Measurements from ENCODE around the gene PET100.

Gene PET100

GRCh38 chr19:7650148-7650547, 20.6 kb downstream of the PET100 start:
- Histone ChIP-seq H3K9ac (ENCODE audit: low read depth in 1 of 2, low read length in 2 of 2) (no peak overlapping the region), H3K27ac (ENCODE audit: low read depth, low read length) (no peak overlapping the region)

GRCh38 chr19:7652061-7652641, 22.6 kb downstream of the PET100 start:
- Histone ChIP-seq H3K27ac (ENCODE audit: low read depth, low read length) (peak overlapping the region; percentile 10), H3K9ac (ENCODE audit: low read depth in 1 of 2, low read length in 2 of 2) (peak overlapping the region; percentile 33 to 51), H3K4me3 (ENCODE audit: low read depth in 1 of 2, low read length in 2 of 2) (peak overlapping the region; percentile 35 to 63), H3K27me3 (ENCODE audit: control insufficient read depth in 1 of 2, insufficient read depth in 2 of 2, low read length in 2 of 2) (no peaks in the 10 kb centered on the region), H3K36me3 (ENCODE audit: control insufficient read depth in 1 of 2, insufficient read depth in 2 of 2, low read length in 2 of 2) (peaks cover 0 to 3% of the 10 kb centered on the region in 2 donors), H3K9me3 (ENCODE audit: control insufficient read depth in 1 of 2, low read length in 2 of 2) (no peaks in the 10 kb centered on the region), H3K4me1 (ENCODE audit: control insufficient read depth in 1 of 2, insufficient read depth in 2 of 2, low read length in 2 of 2) (peaks cover 3 to 4% of the 10 kb centered on the region in 2 donors)

More at GRCh38 chr19:7650148-7650547, 20.6 kb downstream of the PET100 start:
- Histone ChIP-seq H3K36me3 (ENCODE audit: control insufficient read depth in 1 of 2, insufficient read depth in 2 of 2, low read length in 2 of 2) (peaks cover 0 to 8% of the 10 kb centered on the region in 2 donors), H3K9me3 (ENCODE audit: control insufficient read depth in 1 of 2, low read length in 2 of 2) (no peaks in the 10 kb centered on the region), H3K4me1 (ENCODE audit: control insufficient read depth in 1 of 2, insufficient read depth in 2 of 2, low read length in 2 of 2) (peaks cover 3 to 4% of the 10 kb centered on the region in 2 donors), H3K27me3 (ENCODE audit: control insufficient read depth in 1 of 2, insufficient read depth in 2 of 2, low read length in 2 of 2) (no peaks in the 10 kb centered on the region), H3K4me3 (ENCODE audit: low read depth in 1 of 2, low read length in 2 of 2) (no peak overlapping the region)

GRCh38 chr19:7654401-7654800, 24.8 kb downstream of the PET100 start:
- H3K36me3 ChIP-seq (ENCODE audit: control insufficient read depth in 1 of 2, insufficient read depth in 2 of 2, low read length in 2 of 2): no peaks in the 10 kb centered on the region
- no peak overlapping the region for H3K9ac ChIP-seq (ENCODE audit: low read depth in 1 of 2, low read length in 2 of 2)
- peaks cover 3 to 4% of the 10 kb centered on the region in 2 donors for H3K4me1 ChIP-seq (ENCODE audit: control insufficient read depth in 1 of 2, insufficient read depth in 2 of 2, low read length in 2 of 2)

GRCh38 chr19:7655581-7655980, 26.0 kb downstream of the PET100 start:
- Histone ChIP-seq H3K4me3 (ENCODE audit: low read depth in 1 of 2, low read length in 2 of 2) (no peak overlapping the region), H3K9ac (ENCODE audit: low read depth in 1 of 2, low read length in 2 of 2) (no peak overlapping the region), H3K4me1 (ENCODE audit: control insufficient read depth in 1 of 2, insufficient read depth in 2 of 2, low read length in 2 of 2) (peaks cover 3 to 4% of the 10 kb centered on the region in 2 donors), H3K36me3 (ENCODE audit: control insufficient read depth in 1 of 2, insufficient read depth in 2 of 2, low read length in 2 of 2) (no peaks in the 10 kb centered on the region), H3K9me3 (ENCODE audit: control insufficient read depth in 1 of 2, low read length in 2 of 2) (no peaks in the 10 kb centered on the region), H3K27me3 (ENCODE audit: control insufficient read depth in 1 of 2, insufficient read depth in 2 of 2, low read length in 2 of 2) (no peaks in the 10 kb centered on the region), H3K27ac (ENCODE audit: low read depth, low read length) (no peak overlapping the region)

More at GRCh38 chr19:7654401-7654800, 24.8 kb downstream of the PET100 start:
- Histone ChIP-seq H3K27me3 (ENCODE audit: control insufficient read depth in 1 of 2, insufficient read depth in 2 of 2, low read length in 2 of 2) (no peaks in the 10 kb centered on the region), H3K4me3 (ENCODE audit: low read depth in 1 of 2, low read length in 2 of 2) (no peak overlapping the region), H3K27ac (ENCODE audit: low read depth, low read length) (no peak overlapping the region), H3K9me3 (ENCODE audit: control insufficient read depth in 1 of 2, low read length in 2 of 2) (no peaks in the 10 kb centered on the region)

- Histone ChIP-seq H3K9me3 (ENCODE audit: control insufficient read depth in 1 of 2, low read length in 2 of 2) (no peaks in the 10 kb centered on the region), H3K36me3 (ENCODE audit: control insufficient read depth in 1 of 2, insufficient read depth in 2 of 2, low read length in 2 of 2) (no peaks in the 10 kb centered on the region), H3K4me1 (ENCODE audit: control insufficient read depth in 1 of 2, insufficient read depth in 2 of 2, low read length in 2 of 2) (peaks cover 2% of the 10 kb centered on the region in 2 donors), H3K9ac (ENCODE audit: low read depth in 1 of 2, low read length in 2 of 2) (no peak overlapping the region), H3K27ac (ENCODE audit: low read depth, low read length) (no peak overlapping the region), H3K27me3 (ENCODE audit: control insufficient read depth in 1 of 2, insufficient read depth in 2 of 2, low read length in 2 of 2) (no peaks in the 10 kb centered on the region), H3K4me3 (ENCODE audit: low read depth in 1 of 2, low read length in 2 of 2) (no peak overlapping the region)
These were observed 27.6 kb downstream of the PET100 start for GRCh38 chr19:7657131-7657751.

GRCh38 chr19:7658219-7658686, 28.7 kb downstream of the PET100 start:
- H3K4me1 ChIP-seq (ENCODE audit: control insufficient read depth in 1 of 2, insufficient read depth in 2 of 2, low read length in 2 of 2): no peaks in the 10 kb centered on the region
- H3K9ac ChIP-seq (ENCODE audit: low read depth in 1 of 2, low read length in 2 of 2): no peak overlapping the region
- no peaks in the 10 kb centered on the region for H3K9me3 ChIP-seq (ENCODE audit: control insufficient read depth in 1 of 2, low read length in 2 of 2)
- H3K36me3 ChIP-seq (ENCODE audit: control insufficient read depth in 1 of 2, insufficient read depth in 2 of 2, low read length in 2 of 2): no peaks in the 10 kb centered on the region
- H3K27ac ChIP-seq (ENCODE audit: low read depth, low read length): no peak overlapping the region
- no peaks in the 10 kb centered on the region for H3K27me3 ChIP-seq (ENCODE audit: control insufficient read depth in 1 of 2, insufficient read depth in 2 of 2, low read length in 2 of 2)
- no peak overlapping the region for H3K4me3 ChIP-seq (ENCODE audit: low read depth in 1 of 2, low read length in 2 of 2)

- H3K4me1 ChIP-seq (ENCODE audit: control insufficient read depth in 1 of 2, insufficient read depth in 2 of 2, low read length in 2 of 2): no peaks in the 10 kb centered on the region
- no peak overlapping the region for H3K4me3 ChIP-seq (ENCODE audit: low read depth in 1 of 2, low read length in 2 of 2)
- no peaks in the 10 kb centered on the region for H3K27me3 ChIP-seq (ENCODE audit: control insufficient read depth in 1 of 2, insufficient read depth in 2 of 2, low read length in 2 of 2)
- H3K36me3 ChIP-seq (ENCODE audit: control insufficient read depth in 1 of 2, insufficient read depth in 2 of 2, low read length in 2 of 2): no peaks in the 10 kb centered on the region
- H3K9me3 ChIP-seq (ENCODE audit: control insufficient read depth in 1 of 2, low read length in 2 of 2): no peaks in the 10 kb centered on the region
- H3K27ac ChIP-seq (ENCODE audit: low read depth, low read length): no peak overlapping the region
- H3K9ac ChIP-seq (ENCODE audit: low read depth in 1 of 2, low read length in 2 of 2): no peak overlapping the region
These were observed 32.3 kb downstream of the PET100 start for GRCh38 chr19:7661744-7662538.

- H3K9me3 ChIP-seq (ENCODE audit: control insufficient read depth in 1 of 2, low read length in 2 of 2): no peaks in the 10 kb centered on the region
- H3K4me3 ChIP-seq (ENCODE audit: low read depth in 1 of 2, low read length in 2 of 2): no peak overlapping the region
- no peaks in the 10 kb centered on the region for H3K4me1 ChIP-seq (ENCODE audit: control insufficient read depth in 1 of 2, insufficient read depth in 2 of 2, low read length in 2 of 2)
These were observed 33.1 kb downstream of the PET100 start for GRCh38 chr19:7662657-7663056.

GRCh38 chr19:7663706-7664105, 34.1 kb downstream of the PET100 start:
- H3K9me3 ChIP-seq (ENCODE audit: control insufficient read depth in 1 of 2, low read length in 2 of 2): no peaks in the 10 kb centered on the region
- no peaks in the 10 kb centered on the region for H3K4me1 ChIP-seq (ENCODE audit: control insufficient read depth in 1 of 2, insufficient read depth in 2 of 2, low read length in 2 of 2)
- H3K9ac ChIP-seq (ENCODE audit: low read depth in 1 of 2, low read length in 2 of 2): no peak overlapping the region
- no peaks in the 10 kb centered on the region for H3K27me3 ChIP-seq (ENCODE audit: control insufficient read depth in 1 of 2, insufficient read depth in 2 of 2, low read length in 2 of 2)
- H3K27ac ChIP-seq (ENCODE audit: low read depth, low read length): no peak overlapping the region
- H3K4me3 ChIP-seq (ENCODE audit: low read depth in 1 of 2, low read length in 2 of 2): no peak overlapping the region
- no peaks in the 10 kb centered on the region for H3K36me3 ChIP-seq (ENCODE audit: control insufficient read depth in 1 of 2, insufficient read depth in 2 of 2, low read length in 2 of 2)

More at GRCh38 chr19:7662657-7663056, 33.1 kb downstream of the PET100 start:
- no peak overlapping the region for H3K27ac ChIP-seq (ENCODE audit: low read depth, low read length)
- no peak overlapping the region for H3K9ac ChIP-seq (ENCODE audit: low read depth in 1 of 2, low read length in 2 of 2)
- no peaks in the 10 kb centered on the region for H3K36me3 ChIP-seq (ENCODE audit: control insufficient read depth in 1 of 2, insufficient read depth in 2 of 2, low read length in 2 of 2)
- no peaks in the 10 kb centered on the region for H3K27me3 ChIP-seq (ENCODE audit: control insufficient read depth in 1 of 2, insufficient read depth in 2 of 2, low read length in 2 of 2)

GRCh38 chr19:7665076-7665475, 35.5 kb downstream of the PET100 start:
- H3K27ac ChIP-seq (ENCODE audit: low read depth, low read length): no peak overlapping the region
- H3K36me3 ChIP-seq (ENCODE audit: control insufficient read depth in 1 of 2, insufficient read depth in 2 of 2, low read length in 2 of 2): no peaks in the 10 kb centered on the region
- no peak overlapping the region for H3K4me3 ChIP-seq (ENCODE audit: low read depth in 1 of 2, low read length in 2 of 2)
- H3K27me3 ChIP-seq (ENCODE audit: control insufficient read depth in 1 of 2, insufficient read depth in 2 of 2, low read length in 2 of 2): peaks cover 0 to 5% of the 10 kb centered on the region in 2 donors
- H3K9ac ChIP-seq (ENCODE audit: low read depth in 1 of 2, low read length in 2 of 2): no peak overlapping the region
- no peaks in the 10 kb centered on the region for H3K4me1 ChIP-seq (ENCODE audit: control insufficient read depth in 1 of 2, insufficient read depth in 2 of 2, low read length in 2 of 2)
- H3K9me3 ChIP-seq (ENCODE audit: control insufficient read depth in 1 of 2, low read length in 2 of 2): no peaks in the 10 kb centered on the region
